Measurements from ENCODE around the gene ZG16B. TPM values are rescaled to one million over a fixed set of nuclear protein-coding genes. Genes with fewer than 3 reads are reported as not detected.

Gene ZG16B
- total RNA-seq, 1 experiment from 2014 or later, result not detected

DNA sequence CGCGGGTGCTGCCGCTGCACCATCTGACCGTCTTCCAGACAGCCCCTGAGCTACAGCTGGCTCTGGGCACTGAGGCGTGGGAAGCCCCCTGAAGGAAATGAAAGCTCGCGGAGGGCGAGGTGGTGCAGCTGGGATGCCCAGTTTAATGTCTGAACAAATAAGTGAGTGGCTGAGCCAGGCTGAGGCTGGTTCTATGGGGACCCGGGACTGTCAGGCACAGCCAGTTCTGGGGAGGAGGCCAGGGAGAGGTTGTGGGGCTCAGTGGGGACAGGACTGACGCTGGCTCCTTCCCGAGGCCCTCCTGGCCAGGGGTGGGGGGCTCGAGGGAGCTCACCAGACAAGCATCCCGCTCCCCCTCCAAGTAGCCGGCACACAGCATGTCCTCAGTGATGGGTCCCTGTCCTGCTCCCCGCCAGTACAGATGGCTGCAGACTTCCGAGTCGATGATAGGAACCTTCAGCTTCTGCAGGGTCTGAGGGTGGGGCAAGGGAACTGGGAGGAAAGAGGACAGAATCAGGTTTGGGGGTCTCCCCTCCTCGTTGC, 23.5 kb downstream of the ZG16B start:
- no peak overlapping the region for H2BK12ac ChIP-seq (ENCODE audit: insufficient read length, low read depth, low read length)
- H3K9ac ChIP-seq (ENCODE audit: extremely low read depth, insufficient read length, low read length), result no peak overlapping the region
- H3T11ph ChIP-seq (ENCODE audit: low read length), result no peak overlapping the region
- H3K23ac ChIP-seq (ENCODE audit: insufficient read length, low read depth, low read length), result no peak overlapping the region
- H2BK15ac ChIP-seq (ENCODE audit: low read depth, low read length), result no peak overlapping the region
- no peak overlapping the region for H2BK120ac ChIP-seq (ENCODE audit: low read depth, low read length, poor library complexity, severe bottlenecking)
- no peaks in the 10 kb centered on the region for H3K79me2 ChIP-seq (ENCODE audit: insufficient read depth, low read length)
- TF ChIP-seq, protein P1, sequence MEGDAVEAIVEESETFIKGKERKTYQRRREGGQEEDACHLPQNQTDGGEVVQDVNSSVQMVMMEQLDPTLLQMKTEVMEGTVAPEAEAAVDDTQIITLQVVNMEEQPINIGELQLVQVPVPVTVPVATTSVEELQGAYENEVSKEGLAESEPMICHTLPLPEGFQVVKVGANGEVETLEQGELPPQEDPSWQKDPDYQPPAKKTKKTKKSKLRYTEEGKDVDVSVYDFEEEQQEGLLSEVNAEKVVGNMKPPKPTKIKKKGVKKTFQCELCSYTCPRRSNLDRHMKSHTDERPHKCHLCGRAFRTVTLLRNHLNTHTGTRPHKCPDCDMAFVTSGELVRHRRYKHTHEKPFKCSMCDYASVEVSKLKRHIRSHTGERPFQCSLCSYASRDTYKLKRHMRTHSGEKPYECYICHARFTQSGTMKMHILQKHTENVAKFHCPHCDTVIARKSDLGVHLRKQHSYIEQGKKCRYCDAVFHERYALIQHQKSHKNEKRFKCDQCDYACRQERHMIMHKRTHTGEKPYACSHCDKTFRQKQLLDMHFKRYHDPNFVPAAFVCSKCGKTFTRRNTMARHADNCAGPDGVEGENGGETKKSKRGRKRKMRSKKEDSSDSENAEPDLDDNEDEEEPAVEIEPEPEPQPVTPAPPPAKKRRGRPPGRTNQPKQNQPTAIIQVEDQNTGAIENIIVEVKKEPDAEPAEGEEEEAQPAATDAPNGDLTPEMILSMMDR (conservative IDR thresholded peaks at IDR 0.05), result no peak
- H3K4me3 Mint-ChIP-seq, result no peak overlapping the region
- H2AK5ac ChIP-seq (ENCODE audit: insufficient read length, low read length), result no peak overlapping the region
- peaks cover 5% of the 10 kb centered on the region for H3K23me2 ChIP-seq (ENCODE audit: insufficient read length, low read depth, low read length, poor library complexity, severe bottlenecking)
- H3K56ac ChIP-seq (ENCODE audit: insufficient read length, low read depth, low read length), result no peak overlapping the region
- no peaks in the 10 kb centered on the region for H3K9me3 ChIP-seq (ENCODE audit: control insufficient read depth, low read depth, low read length)
- no CpG with 5 or more reads among the region's 18 CpGs for WGBS (ENCODE audit: extremely low coverage, insufficient read length, low lambda C conversion rate)
- no peaks in the 10 kb centered on the region for H4K20me1 ChIP-seq (ENCODE audit: control insufficient read depth, insufficient read depth, insufficient read length)
- no peak for DNase-seq
- no peak overlapping the region for H3K18ac ChIP-seq (ENCODE audit: insufficient read length, low read depth, low read length)
- no peak overlapping the region for H2BK5ac ChIP-seq (ENCODE audit: insufficient read length, low read length)
- H3K9me3 Mint-ChIP-seq, result peaks cover 14 to 15% of the 10 kb centered on the region in 2 experiments
- H2AFZ ChIP-seq (ENCODE audit: low read length), result no peak overlapping the region
- no peak overlapping the region for H3K27ac ChIP-seq (ENCODE audit: insufficient read length, low read depth, low read length)
- no peak overlapping the region for H4K5ac ChIP-seq (ENCODE audit: insufficient read length, low read depth, low read length)
- no peak overlapping the region for H2BK20ac ChIP-seq (ENCODE audit: low read depth, low read length, poor library complexity, severe bottlenecking)
- H4K91ac ChIP-seq (ENCODE audit: insufficient read length, low read depth, low read length), result no peak overlapping the region
- H3K14ac ChIP-seq (ENCODE audit: insufficient read depth, low read length), result no peak overlapping the region
- H3K4me2 ChIP-seq (ENCODE audit: insufficient read depth, insufficient read length, low read length), result no peak overlapping the region
- H3K4me1 ChIP-seq (ENCODE audit: insufficient read depth, low read length), result no peaks in the 10 kb centered on the region; the same call in 1 of the 2 replicates
- H3K27ac Mint-ChIP-seq, result no peak overlapping the region
- no peaks in the 10 kb centered on the region for H3K79me1 ChIP-seq (ENCODE audit: insufficient read depth, low read depth, low read length, poor library complexity, severe bottlenecking)
- H3K4ac ChIP-seq (ENCODE audit: low read depth, low read length), result no peak overlapping the region
- H3K27me3 Mint-ChIP-seq (ENCODE audit: low read depth), result peaks cover 25% of the 10 kb centered on the region
- H3K27me3 ChIP-seq (ENCODE audit: insufficient read depth, low read length), result no peaks in the 10 kb centered on the region
- no peak overlapping the region for H4K8ac ChIP-seq (replicated peaks; ENCODE audit: insufficient read length, low read depth, low read length)
- peaks cover 0 to 11% (median 10%) of the 10 kb centered on the region in 3 experiments; a peak in 6 of 7 replicates for H3K36me3 Mint-ChIP-seq (ENCODE audit: insufficient read depth in 1 of 3, low read depth in 3 of 3)
- H3K4me1 Mint-ChIP-seq, result peaks cover 3 to 4% of the 10 kb centered on the region in 2 experiments; a peak in 3 of 4 replicates

Data from H9 (cell line).